Subcutaneous abdominal adipose tissue (tissue), 5 donors: ENCODE results near the gene ATP11A.

Source experiments
- H3K27ac ChIP-seq: one replicate; pipeline ENCODE4 v1.7.0; 2013; ENCODE audit warnings: low read depth, mild to moderate bottlenecking, inconsistent platforms, low read length, moderate library complexity
- H3K27me3 ChIP-seq, 5 donors: one replicate each; pipeline ENCODE4 v1.7.0; 2013; ENCODE audit warnings: low read length in 5 of 5, inconsistent platforms in 1 of 5; ENCODE audit not compliant: control insufficient read depth in 5 of 5, insufficient read depth in 4 of 5
- H3K36me3 ChIP-seq, 5 donors: one replicate each; pipeline ENCODE4 v1.7.0; 2013; ENCODE audit warnings: low read length in 5 of 5; ENCODE audit not compliant: control insufficient read depth in 5 of 5, insufficient read depth in 5 of 5
- H3K4me1 ChIP-seq, 5 donors: one replicate each; pipeline ENCODE4 v1.7.0; 2013; ENCODE audit warnings: low read length in 5 of 5, mild to moderate bottlenecking in 3 of 5, moderate library complexity in 1 of 5; ENCODE audit not compliant: control insufficient read depth in 5 of 5, insufficient read depth in 5 of 5
- H3K4me3 ChIP-seq, 5 donors: one replicate each; pipeline ENCODE4 v1.7.0; 2013; ENCODE audit warnings: low read length in 5 of 5, low read depth in 1 of 5
- H3K9ac ChIP-seq, 5 donors: one replicate each; pipeline ENCODE4 v1.7.0; 2013; ENCODE audit warnings: low read length in 5 of 5, mild to moderate bottlenecking in 4 of 5, moderate library complexity in 3 of 5
- H3K9me3 ChIP-seq, 5 donors: one replicate each; pipeline ENCODE4 v1.7.0; 2013; ENCODE audit warnings: low read length in 5 of 5; ENCODE audit not compliant: control insufficient read depth in 5 of 5
- donor health status: healthy.
- donor health status: healthy.
- donor health status: healthy.
- donor health status: healthy.
- donor health status: healthy.

Gene ATP11A

GRCh38 chr13:112911883-112912282 is 222.0 kb downstream of the ATP11A start:
- Histone ChIP-seq H3K27ac (no peak overlapping the region), H3K9me3 (no peaks in the 10 kb centered on the region), H3K4me3 (no peak overlapping the region), H3K9ac (no peak overlapping the region), H3K4me1 (peaks cover 0 to 3% (median 0%) of the 10 kb centered on the region in 5 donors), H3K27me3 (peaks cover 6 to 23% (median 17%) of the 10 kb centered on the region in 5 donors), H3K36me3 (no peaks in the 10 kb centered on the region)

DNA sequence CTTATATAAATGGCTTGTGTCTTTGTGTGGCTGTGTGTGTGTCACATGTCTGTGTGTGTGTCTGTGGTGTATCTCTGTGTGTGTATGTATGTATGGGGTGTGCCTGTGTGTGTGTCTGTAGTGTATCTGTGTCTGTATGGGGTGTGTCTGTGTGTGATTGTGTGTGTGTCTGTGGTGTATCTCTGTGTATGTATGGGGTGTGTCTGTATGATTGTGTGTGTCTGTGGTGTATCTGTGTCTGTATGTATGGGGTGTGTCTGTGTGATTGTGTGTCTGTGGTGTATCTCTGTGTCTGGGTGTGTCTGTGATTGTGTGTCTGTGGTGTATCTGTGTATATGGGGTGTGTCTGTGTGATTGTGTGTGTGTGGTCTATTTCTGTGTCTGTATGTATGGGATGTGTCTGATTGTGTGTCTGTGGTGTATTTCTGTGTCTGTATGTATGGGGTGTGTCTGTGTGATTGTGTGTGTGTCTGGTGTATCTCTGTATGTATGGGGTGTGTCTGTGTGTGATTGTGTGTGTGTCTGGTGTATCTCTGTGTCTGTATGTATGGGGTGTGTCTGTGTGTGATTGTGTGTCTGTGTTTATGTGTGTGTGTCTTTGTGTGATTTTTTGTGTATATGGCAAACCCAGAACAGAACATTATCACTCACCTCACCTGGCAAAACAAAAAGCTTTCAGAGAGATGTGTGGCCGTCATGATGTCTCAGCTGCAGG is 223.0 kb downstream of the ATP11A start:
- no peak overlapping the region for H3K4me3 ChIP-seq
- no peaks in the 10 kb centered on the region for H3K9me3 ChIP-seq
- H3K4me1 ChIP-seq = peaks cover 0 to 11% (median 0%) of the 10 kb centered on the region in 5 donors
- H3K36me3 ChIP-seq = no peaks in the 10 kb centered on the region
- no peak overlapping the region for H3K9ac ChIP-seq
- H3K27ac ChIP-seq = no peak overlapping the region
- H3K27me3 ChIP-seq = peaks cover 13 to 30% (median 23%) of the 10 kb centered on the region in 5 donors

- no peak overlapping the region for H3K27ac ChIP-seq
- H3K36me3 ChIP-seq = no peaks in the 10 kb centered on the region
- H3K4me3 ChIP-seq = no peak overlapping the region
- no peak overlapping the region for H3K9ac ChIP-seq
- H3K27me3 ChIP-seq = peaks cover 7 to 30% (median 21%) of the 10 kb centered on the region in 5 donors
- H3K9me3 ChIP-seq = no peaks in the 10 kb centered on the region
- peaks cover 0 to 11% (median 0%) of the 10 kb centered on the region in 5 donors for H3K4me1 ChIP-seq
Measured at GRCh38 chr13:112916296-112916695, 226.5 kb downstream of the ATP11A start.

GRCh38 chr13:112917056-112917664 is 227.3 kb downstream of the ATP11A start:
- peaks cover 0 to 11% (median 0%) of the 10 kb centered on the region in 5 donors for H3K4me1 ChIP-seq
- peaks cover 7 to 23% (median 20%) of the 10 kb centered on the region in 5 donors for H3K27me3 ChIP-seq
- H3K4me3 ChIP-seq = peak overlapping the region in 1 of 5 donors; percentile 27
- no peak overlapping the region for H3K27ac ChIP-seq
- H3K9ac ChIP-seq = no peak overlapping the region
- no peaks in the 10 kb centered on the region for H3K36me3 ChIP-seq
- no peaks in the 10 kb centered on the region for H3K9me3 ChIP-seq

- peaks cover 0 to 11% (median 0%) of the 10 kb centered on the region in 5 donors for H3K4me1 ChIP-seq
- H3K27ac ChIP-seq = no peak overlapping the region
- no peak overlapping the region for H3K4me3 ChIP-seq
- peaks cover 7 to 23% (median 20%) of the 10 kb centered on the region in 5 donors for H3K27me3 ChIP-seq
- no peaks in the 10 kb centered on the region for H3K9me3 ChIP-seq
- no peaks in the 10 kb centered on the region for H3K36me3 ChIP-seq
- H3K9ac ChIP-seq = no peak overlapping the region
Measured at GRCh38 chr13:112917737-112918136, 227.9 kb downstream of the ATP11A start.

GRCh38 chr13:112918266-112918665 is 228.4 kb downstream of the ATP11A start:
- Histone ChIP-seq H3K36me3 (no peaks in the 10 kb centered on the region), H3K27ac (no peak overlapping the region), H3K4me1 (peaks cover 0 to 11% (median 0%) of the 10 kb centered on the region in 5 donors), H3K4me3 (no peak overlapping the region), H3K27me3 (peaks cover 7 to 23% (median 20%) of the 10 kb centered on the region in 5 donors), H3K9me3 (no peaks in the 10 kb centered on the region), H3K9ac (no peak overlapping the region)

- no peak overlapping the region for H3K27ac ChIP-seq
- no peak overlapping the region for H3K9ac ChIP-seq
- H3K9me3 ChIP-seq = no peaks in the 10 kb centered on the region
- no peaks in the 10 kb centered on the region for H3K36me3 ChIP-seq
- no peak overlapping the region for H3K4me3 ChIP-seq
- peaks cover 0 to 11% (median 0%) of the 10 kb centered on the region in 5 donors for H3K4me1 ChIP-seq
- peaks cover 7 to 21% (median 20%) of the 10 kb centered on the region in 5 donors for H3K27me3 ChIP-seq
Measured at GRCh38 chr13:112918746-112919145, 228.9 kb downstream of the ATP11A start.

- peaks cover 0 to 11% (median 4%) of the 10 kb centered on the region in 5 donors for H3K27me3 ChIP-seq
- peaks cover 0 to 4% (median 0%) of the 10 kb centered on the region in 5 donors for H3K9me3 ChIP-seq
- H3K9ac ChIP-seq = no peak overlapping the region
- no peak overlapping the region for H3K4me3 ChIP-seq
- no peak overlapping the region for H3K27ac ChIP-seq
- peaks cover 0 to 13% (median 7%) of the 10 kb centered on the region in 5 donors for H3K4me1 ChIP-seq
- H3K36me3 ChIP-seq = no peaks in the 10 kb centered on the region
Measured at GRCh38 chr13:112923962-112924361, 234.1 kb downstream of the ATP11A start.

- Histone ChIP-seq H3K27ac (no peak overlapping the region), H3K27me3 (peaks cover 0 to 14% (median 4%) of the 10 kb centered on the region in 5 donors), H3K9ac (no peak overlapping the region), H3K36me3 (no peaks in the 10 kb centered on the region), H3K4me3 (no peak overlapping the region), H3K9me3 (peaks cover 0 to 4% (median 0%) of the 10 kb centered on the region in 5 donors), H3K4me1 (peaks cover 0 to 17% (median 11%) of the 10 kb centered on the region in 5 donors)
Measured at GRCh38 chr13:112924365-112924764, 234.5 kb downstream of the ATP11A start.

GRCh38 chr13:112926003-112926402 is 236.2 kb downstream of the ATP11A start:
- Histone ChIP-seq H3K27ac (no peak overlapping the region), H3K27me3 (peaks cover under 1 to 22% (median 10%) of the 10 kb centered on the region in 5 donors), H3K36me3 (no peaks in the 10 kb centered on the region), H3K9me3 (peaks cover 0 to 4% (median 0%) of the 10 kb centered on the region in 5 donors), H3K4me1 (peaks cover 3 to 22% (median 21%) of the 10 kb centered on the region in 5 donors), H3K4me3 (no peak overlapping the region), H3K9ac (no peak overlapping the region)
